NB4 (cell line): ENCODE measurements around the gene NOBOX.

Experiments
- MYC ChIP-seq: IDR thresholded peaks from 2 replicates; pipeline ENCODE4 v1.6.1; 2011; ENCODE audit warnings: low read depth, low read length
- TF ChIP-seq, protein P1 (sequence below): IDR thresholded peaks from one replicate; pipeline ENCODE4 v1.5.1; 2012; ENCODE audit warnings: low read depth, low read length

DNA sequence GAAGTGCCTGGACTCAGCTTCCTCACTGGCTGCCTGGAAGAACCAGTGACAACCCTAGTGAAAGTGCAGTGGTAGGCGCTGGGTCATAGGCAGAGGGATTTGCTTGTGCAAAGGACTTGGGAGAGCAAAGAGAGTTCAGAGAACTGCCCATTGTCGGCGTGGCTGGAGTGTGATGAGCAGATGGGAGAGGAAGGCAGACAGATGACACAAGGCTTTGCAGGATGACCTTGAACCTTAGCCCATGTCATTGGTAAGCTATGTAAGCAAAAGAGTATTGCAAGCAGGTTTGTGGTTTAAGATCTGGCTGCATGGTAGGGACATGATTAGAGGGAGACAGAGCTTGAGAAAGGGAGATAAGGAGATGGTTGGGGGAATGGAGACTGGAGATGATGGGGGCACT lies 35.3 kb upstream of the NOBOX start:
- TF ChIP-seq MYC = no peak
- TF ChIP-seq, protein P1, sequence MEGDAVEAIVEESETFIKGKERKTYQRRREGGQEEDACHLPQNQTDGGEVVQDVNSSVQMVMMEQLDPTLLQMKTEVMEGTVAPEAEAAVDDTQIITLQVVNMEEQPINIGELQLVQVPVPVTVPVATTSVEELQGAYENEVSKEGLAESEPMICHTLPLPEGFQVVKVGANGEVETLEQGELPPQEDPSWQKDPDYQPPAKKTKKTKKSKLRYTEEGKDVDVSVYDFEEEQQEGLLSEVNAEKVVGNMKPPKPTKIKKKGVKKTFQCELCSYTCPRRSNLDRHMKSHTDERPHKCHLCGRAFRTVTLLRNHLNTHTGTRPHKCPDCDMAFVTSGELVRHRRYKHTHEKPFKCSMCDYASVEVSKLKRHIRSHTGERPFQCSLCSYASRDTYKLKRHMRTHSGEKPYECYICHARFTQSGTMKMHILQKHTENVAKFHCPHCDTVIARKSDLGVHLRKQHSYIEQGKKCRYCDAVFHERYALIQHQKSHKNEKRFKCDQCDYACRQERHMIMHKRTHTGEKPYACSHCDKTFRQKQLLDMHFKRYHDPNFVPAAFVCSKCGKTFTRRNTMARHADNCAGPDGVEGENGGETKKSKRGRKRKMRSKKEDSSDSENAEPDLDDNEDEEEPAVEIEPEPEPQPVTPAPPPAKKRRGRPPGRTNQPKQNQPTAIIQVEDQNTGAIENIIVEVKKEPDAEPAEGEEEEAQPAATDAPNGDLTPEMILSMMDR = no peak
